Inflammatory macrophage treated with lipopolysaccharide for 1 hour (primary cell): Measurements from ENCODE around the gene LEF1.
"Not testable (repeated sequence)": the region's sequence is repeated elsewhere in the genome, so short reads cannot be mapped to it uniquely, and the experiment has no call there.

Source experiments
- DNase-seq, 2 donors: peaks; one replicate each; pipeline ENCODE4 v3.0.0-alpha.2; 2020 to 2022

Gene LEF1

DNA sequence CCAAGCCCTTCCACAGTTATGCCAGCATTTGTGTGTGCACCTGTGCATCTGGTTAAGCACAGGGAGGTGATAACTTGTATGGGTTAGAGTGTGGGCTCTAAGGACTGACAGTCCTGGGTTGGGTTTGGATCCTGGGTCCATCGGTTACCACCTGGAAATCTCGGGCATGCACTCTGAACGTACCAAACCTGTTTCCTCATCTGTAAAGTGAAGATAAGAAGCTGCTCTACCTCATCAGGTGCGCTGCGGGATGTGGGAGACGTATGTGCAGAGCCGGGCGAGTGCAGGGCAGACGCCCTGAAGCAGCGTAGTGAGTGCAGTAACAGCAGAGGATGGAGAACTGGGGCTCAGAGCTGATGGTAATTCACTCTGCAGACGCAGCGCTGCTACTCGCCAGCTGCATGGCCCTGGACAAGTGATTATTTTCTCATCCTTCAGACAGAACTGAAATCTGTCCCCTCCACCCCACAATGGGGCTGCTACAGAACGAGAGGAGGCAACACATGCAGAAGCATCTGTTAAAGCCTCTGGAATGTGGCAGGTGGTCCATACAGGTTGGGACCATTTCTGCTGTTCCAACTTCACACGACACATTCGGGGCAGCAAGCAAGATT lies 114.6 kb downstream of the LEF1 start:
- no peak for DNase-seq

DNA sequence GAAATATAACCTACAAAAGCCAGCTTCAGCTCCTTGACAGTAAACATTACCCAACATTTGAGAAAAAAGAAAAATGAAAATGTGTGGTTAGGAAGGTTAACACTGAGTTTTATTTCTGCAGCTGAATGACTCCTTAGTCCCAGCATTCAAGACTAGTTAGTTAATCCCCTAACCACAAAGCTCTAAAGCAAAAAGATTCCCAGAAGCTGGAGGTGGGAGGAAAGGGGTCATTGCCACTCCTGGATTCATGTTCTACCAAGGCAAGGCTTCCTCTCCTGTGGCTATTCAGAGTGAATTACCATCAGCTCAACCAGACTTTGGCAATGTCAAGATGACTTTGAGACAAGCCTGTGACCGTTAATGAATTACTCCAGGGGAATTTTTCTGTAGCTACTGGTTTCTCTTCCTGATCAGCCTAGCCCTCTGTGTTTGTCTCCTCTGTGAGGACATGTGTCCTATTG lies 115.5 kb downstream of the LEF1 start:
- DNase-seq, result no peak

DNA sequence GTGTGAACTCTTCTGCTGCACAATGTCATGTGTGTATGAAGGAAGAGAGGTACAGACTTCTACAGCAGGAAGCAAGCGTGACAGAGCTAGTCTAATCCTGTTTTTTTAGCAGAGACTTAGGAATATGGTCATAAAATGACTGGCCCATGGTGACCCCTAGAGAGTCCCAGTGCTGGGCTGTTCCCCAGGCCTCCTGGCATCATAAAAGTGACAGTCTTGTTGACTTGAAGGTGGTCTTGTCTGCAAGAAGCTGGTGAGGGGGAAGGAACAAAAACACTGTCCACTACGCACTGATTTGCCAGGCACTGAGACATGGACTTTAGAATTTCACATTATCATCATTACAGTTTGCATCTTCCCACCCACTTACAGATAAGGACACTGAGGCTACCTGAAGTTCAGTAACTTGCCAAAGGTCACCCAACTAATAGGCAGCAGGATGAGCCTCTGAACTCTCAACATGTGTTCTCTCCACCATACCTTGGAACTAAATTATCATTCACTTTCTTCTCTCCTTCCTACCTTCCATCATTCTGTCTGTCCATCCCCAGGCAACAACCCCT lies 116.1 kb downstream of the LEF1 start:
- no peak for DNase-seq

DNA sequence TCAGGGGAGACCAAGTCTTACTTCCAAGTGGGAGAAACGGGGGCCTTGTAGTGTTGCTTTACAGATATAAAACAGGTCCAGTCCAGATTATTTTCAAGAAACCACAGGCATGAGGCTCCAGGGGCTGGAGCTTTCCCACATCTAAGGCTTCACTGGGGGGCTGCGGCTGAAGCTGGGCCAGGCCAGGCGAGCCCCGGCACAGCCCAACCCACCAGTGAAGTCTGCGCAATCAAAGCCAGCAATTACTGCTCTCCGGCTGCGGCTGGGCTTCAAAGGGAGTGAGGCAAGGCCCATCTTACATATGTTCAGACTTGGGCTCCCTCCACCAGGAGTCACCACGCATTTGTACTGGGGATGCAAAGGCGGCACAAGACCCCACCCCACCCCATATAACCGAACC lies 117.4 kb downstream of the LEF1 start:
- no peak for DNase-seq

DNA sequence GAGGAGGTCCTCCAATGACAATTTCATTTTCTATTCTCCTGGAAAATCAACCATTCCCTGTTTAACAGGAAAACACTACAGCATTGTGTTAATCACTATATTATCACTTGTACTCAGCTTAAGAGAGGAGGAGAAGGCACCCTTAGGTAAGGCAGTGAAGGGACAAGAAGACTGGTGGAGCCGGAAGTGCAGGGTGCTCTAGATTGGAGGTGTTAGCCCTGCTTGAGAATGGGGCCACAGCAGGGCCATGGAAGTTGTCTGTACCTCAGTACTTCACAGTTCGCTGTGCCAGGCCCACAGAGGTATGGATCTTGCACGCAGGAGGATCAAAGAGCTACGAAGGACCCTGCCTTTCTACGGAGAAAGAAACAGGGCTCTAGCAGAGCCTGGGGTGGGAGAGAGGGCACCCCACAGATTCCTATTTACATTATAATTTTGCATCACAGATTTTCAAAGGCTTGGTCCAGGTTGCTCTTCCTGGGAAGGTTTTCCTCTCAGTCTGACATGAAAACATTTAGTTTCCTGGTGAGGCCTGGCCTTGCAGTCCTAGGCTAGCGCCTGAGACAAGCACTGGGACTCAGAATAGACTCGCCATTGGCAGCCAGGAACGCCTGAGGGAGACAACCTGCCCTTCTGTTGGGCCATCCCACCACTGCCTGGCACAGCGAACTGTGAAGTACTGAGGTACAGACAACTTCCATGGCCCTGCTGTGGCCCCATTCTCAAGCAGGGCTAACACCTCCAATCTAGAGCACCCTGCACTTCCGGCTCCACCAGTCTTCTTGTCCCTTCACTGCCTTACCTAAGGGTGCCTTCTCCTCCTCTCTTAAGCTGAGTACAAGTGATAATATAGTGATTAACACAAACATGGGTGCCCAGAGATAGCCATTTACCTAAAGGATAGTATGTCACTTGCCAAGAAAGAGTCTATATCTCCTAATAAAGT lies 118.3 kb downstream of the LEF1 start:
- DNase-seq, result not testable (repeated sequence)

GRCh38 chr4:108049406-108049805 lies 119.3 kb downstream of the LEF1 start:
- DNase-seq, result no peak

- DNase-seq, result no peak
These were observed 119.7 kb downstream of the LEF1 start for GRCh38 chr4:108048997-108049396.

DNA sequence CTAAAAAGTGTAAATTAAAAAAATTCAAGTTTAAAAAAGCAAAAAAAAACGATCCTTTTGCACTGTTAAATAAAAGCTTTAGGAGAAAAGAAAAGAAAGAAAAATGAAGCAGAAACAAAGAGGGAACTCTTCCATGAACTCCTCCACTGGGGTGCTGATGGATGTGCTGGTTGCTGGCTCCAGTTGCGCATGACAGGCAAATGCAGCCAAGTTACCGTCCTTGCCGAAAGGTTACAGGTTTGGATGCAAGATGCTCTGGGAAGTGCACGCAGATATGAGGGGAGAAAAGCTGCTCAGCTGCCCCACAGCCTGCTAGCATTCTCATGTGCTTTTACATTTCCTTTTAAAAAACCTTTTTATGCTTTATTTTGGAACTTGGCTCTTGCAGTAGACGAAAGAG lies 120.6 kb downstream of the LEF1 start:
- DNase-seq, result no peak

DNA sequence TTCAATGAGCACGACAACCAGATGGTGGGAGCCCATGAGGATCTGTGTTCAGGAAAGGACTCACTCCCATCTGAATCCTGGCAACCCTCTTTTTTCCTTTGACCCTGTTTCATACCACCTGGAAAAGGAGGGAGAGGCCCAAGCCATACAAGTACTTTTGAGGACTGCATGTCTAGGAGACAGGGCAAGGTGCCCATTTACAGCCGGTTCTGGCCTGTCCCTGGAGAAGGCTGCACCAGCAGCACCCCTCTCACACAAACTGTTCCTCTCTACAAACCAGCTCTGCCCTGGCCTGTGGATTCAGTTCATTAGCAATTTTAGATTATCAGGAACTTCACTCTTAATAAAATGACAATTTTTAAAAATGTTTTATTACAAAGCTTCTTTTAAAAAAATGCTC lies 121.5 kb downstream of the LEF1 start:
- DNase-seq, result no peak

- no peak for DNase-seq
These were observed 123.1 kb downstream of the LEF1 start for GRCh38 chr4:108045687-108046024.

- DNase-seq, result no peak
These were observed 123.6 kb downstream of the LEF1 start for GRCh38 chr4:108044951-108045686.

DNA sequence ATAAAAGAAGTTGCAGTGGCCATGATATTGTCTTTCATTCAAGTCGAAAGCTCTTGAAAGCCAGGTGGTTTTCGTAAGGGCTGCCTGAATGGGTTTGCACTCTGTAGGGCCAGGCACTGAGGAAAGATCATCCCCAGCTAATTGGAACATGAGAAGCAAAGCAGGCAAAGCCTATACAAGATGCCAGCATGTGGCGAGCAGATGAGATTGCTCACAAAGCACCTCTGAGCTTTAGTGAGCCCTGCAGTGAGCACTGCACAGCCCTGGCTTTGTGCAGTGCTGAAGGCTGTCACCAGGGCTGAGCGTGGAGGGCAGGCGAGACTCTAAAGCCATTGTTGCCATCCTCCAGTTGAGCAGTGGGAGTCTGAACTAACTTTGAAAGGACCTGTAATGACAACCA lies 125.2 kb downstream of the LEF1 start:
- no peak for DNase-seq

DNA sequence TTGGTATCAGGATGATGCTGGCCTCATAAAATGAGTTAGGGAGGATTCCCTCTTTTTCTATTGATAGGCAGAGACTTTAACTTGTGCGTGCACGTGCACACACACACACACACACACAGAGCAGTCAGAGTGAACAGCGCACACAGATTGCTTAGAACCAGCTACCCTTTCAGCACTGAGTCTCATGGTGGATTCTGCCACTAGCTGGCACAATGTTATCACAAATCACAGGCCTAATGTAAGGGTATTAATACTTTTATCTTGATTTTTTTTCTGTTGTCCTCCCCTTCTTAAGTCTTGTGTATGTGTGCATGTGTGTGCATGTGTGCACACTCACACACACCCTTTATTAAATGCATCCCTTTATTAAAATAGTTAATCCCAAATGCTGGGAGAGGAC lies 125.8 kb downstream of the LEF1 start:
- no peak for DNase-seq

DNA sequence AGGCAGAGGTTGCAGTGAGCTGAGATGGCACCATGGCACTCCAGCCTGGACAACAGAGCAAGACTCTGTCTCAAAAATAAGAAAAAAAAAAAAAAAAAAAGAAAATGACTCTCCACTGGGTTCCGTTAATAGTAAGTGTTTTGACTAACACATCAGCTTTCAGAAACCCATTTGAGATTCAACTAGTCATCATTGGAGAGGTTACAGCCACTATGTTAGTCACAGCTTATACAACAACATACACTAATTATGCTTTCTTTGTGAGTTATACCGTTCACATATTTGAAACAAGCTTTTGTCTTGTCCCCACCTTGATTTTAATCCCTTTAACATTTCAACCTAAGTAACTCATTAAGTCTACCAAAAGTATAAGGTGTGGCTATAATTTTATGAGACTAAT lies 130.8 kb downstream of the LEF1 start:
- DNase-seq, result no peak

GRCh38 chr4:108036213-108036612 lies 132.5 kb downstream of the LEF1 start:
- DNase-seq, result no peak

GRCh38 chr4:108035691-108036090 lies 133.0 kb downstream of the LEF1 start:
- DNase-seq, result no peak

- DNase-seq, result no peak
These were observed 134.2 kb downstream of the LEF1 start for GRCh38 chr4:108034565-108034964.

- no peak for DNase-seq
These were observed 135.4 kb downstream of the LEF1 start for GRCh38 chr4:108033348-108033747.

- no peak for DNase-seq
These were observed 137.2 kb downstream of the LEF1 start for GRCh38 chr4:108031427-108032083.

GRCh38 chr4:108030332-108030731 lies 138.4 kb downstream of the LEF1 start:
- peak; percentile 18 to 22 for DNase-seq

DNA sequence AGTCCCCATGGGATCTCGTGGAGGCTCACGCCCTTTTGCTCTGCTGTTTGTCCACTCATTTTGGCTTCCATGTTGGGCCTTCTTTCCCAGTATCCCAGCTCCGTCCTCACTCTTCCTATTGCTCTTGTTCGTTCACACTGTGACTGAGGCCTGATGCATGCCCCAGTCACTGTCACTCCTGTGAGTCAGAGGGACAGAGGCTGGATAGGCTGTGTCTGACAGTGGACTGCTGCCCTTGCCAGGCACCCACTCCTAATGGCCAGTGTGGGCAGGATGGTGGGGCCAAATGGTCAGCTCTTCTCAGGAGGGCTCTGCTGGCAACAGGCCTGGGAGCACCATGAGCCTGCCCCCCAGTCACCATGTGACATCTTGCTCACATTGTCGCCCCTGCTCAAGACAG lies 139.0 kb downstream of the LEF1 start:
- no peak for DNase-seq

DNA sequence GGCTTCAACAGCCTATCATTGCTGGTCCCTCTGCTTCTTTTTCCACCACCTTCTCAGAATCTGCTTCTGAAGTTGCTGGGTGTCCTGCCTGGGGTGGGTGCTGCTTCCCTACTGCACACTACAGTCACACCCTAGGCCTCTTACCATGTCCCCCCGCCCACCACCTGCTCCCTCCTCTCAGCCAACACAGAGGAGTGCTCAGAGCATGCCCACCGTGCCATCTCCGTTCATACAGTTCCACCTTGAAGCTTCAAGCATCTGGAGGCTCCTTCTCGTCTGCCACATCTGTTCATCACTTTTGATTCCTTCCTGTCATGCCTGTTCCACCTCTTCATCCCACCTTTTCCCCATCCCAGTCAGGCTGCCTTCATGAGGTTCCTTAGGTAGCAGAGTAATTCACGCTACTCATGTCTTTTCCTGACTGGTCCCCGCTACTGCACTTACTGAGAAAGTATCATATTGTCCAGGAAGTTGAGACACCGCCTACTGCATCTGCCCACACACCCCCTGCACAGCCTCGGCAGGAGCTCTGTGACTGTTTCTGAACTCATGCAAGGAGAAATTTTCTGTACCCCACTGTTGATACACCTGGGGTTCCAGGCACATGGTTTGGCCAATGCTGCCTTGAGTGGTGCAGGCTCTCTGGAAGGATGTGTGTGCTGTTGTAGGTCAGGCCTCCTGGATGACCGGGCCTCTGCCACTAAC lies 139.6 kb downstream of the LEF1 start:
- no peak for DNase-seq
